Chondrocyte (in vitro differentiated cells): Measurements from ENCODE around the gene NSRP1. TPM values are rescaled to one million over a fixed set of nuclear protein-coding genes. Genes with fewer than 3 reads are reported as not detected.
A peak's percentile ranks its signal among the peaks of the same experiment; 100 is the strongest.

Experiments
- DNase-seq: peaks from one replicate; pipeline ENCODE4 v3.0.0; 2021; ENCODE audit warnings: mixed read lengths, low spot score
- H3K27ac Mint-ChIP-seq: one replicate; pipeline ENCODE4 v1.8.0; 2021; ENCODE audit warnings: mild to moderate bottlenecking, moderate library complexity, mixed read lengths; ENCODE audit not compliant: unreplicated experiment
- H3K27me3 Mint-ChIP-seq: 2 replicates; pipeline ENCODE4 v1.8.0; 2021; ENCODE audit warnings: low read depth, mixed read lengths
- H3K36me3 Mint-ChIP-seq: 2 replicates; pipeline ENCODE4 v1.8.0; 2021; ENCODE audit warnings: low read depth, mixed read lengths
- H3K4me1 Mint-ChIP-seq: 2 replicates; pipeline ENCODE4 v1.8.0; 2021; ENCODE audit warnings: low read depth, mild to moderate bottlenecking, mixed read lengths
- H3K4me3 Mint-ChIP-seq: one replicate; pipeline ENCODE4 v1.8.0; 2021; ENCODE audit warnings: mild to moderate bottlenecking, moderate library complexity, mixed read lengths; ENCODE audit not compliant: unreplicated experiment
- H3K9me3 Mint-ChIP-seq: 2 replicates; pipeline ENCODE4 v1.8.0; 2021; ENCODE audit warnings: low read depth, mixed read lengths
- CTCF ChIP-seq: fragments of 200-600 bp; sonication (generic); IDR thresholded peaks from 2 replicates; pipeline ENCODE4 v1.5.0; 2021; ENCODE audit warnings: antibody characterized with exemption, mild to moderate bottlenecking, moderate library complexity
- long read RNA-seq: library from polyadenylated mRNA; stranded (forward); transcript quantifications from one replicate; pipeline ENCODE4 v2.0.0, GENCODE V29; 2021
- total RNA-seq: library from RNA; stranded (reverse); gene quantifications from 3 replicates; pipeline ENCODE4 v1.2.1, GENCODE V29; 2021

Gene NSRP1
- total RNA-seq: 19.2 to 29.0 TPM (median 21.0 TPM) in 3 replicates
- long read RNA-seq, transcript NSRP1-201 (7 exons, 2,541 nt): major isoform, 46 of 61 reads
- long read RNA-seq, partial matches to known transcripts: 2 of 61 reads
- long read RNA-seq, other reads (novel, unspliced or antisense): 9 of 61 reads

- Mint-ChIP-seq H3K9me3 (no peaks in the 10 kb centered on the region), H3K27ac (peak within 1 kb of the TSS; percentile 99), H3K4me1 (peaks cover 38% of the 10 kb centered on the region), H3K27me3 (no peaks in the 10 kb centered on the region), H3K4me3 (peak within 1 kb of the TSS; percentile 93), H3K36me3 (peaks cover 5% of the 10 kb centered on the region)
- TF ChIP-seq CTCF: no peak
- peak; percentile 96 for DNase-seq
Observed at GRCh38 chr17:30116661-30117551, at the start of gene NSRP1. NSRP1 (plus strand) TSS chr17:30116816; CDS start chr17:30116844, 28 bp downstream.

GRCh38 chr17:30068465-30068864 lies 48.2 kb upstream of the NSRP1 start:
- H3K27me3 Mint-ChIP-seq: peaks cover 13% of the 10 kb centered on the region
- H3K4me1 Mint-ChIP-seq: no peaks in the 10 kb centered on the region
- no peak for TF ChIP-seq CTCF
- peaks cover 42% of the 10 kb centered on the region for H3K9me3 Mint-ChIP-seq
- peaks cover 19% of the 10 kb centered on the region for H3K36me3 Mint-ChIP-seq
- no peak overlapping the region for H3K27ac Mint-ChIP-seq
- H3K4me3 Mint-ChIP-seq: no peak overlapping the region
- DNase-seq: no peak

GRCh38 chr17:30074254-30074653 lies 42.4 kb upstream of the NSRP1 start:
- no peaks in the 10 kb centered on the region for H3K4me1 Mint-ChIP-seq
- no peak for TF ChIP-seq CTCF
- peaks cover 40% of the 10 kb centered on the region for H3K27me3 Mint-ChIP-seq

GRCh38 chr17:30074730-30075129 lies 41.9 kb upstream of the NSRP1 start:
- Mint-ChIP-seq H3K27ac (no peak overlapping the region), H3K27me3 (peaks cover 43% of the 10 kb centered on the region), H3K4me3 (no peak overlapping the region), H3K4me1 (no peaks in the 10 kb centered on the region), H3K9me3 (peaks cover 7% of the 10 kb centered on the region), H3K36me3 (no peaks in the 10 kb centered on the region)
- DNase-seq: no peak
- TF ChIP-seq CTCF: no peak

More at GRCh38 chr17:30074254-30074653, 42.4 kb upstream of the NSRP1 start:
- no peak overlapping the region for H3K4me3 Mint-ChIP-seq
- H3K36me3 Mint-ChIP-seq: no peaks in the 10 kb centered on the region
- no peak overlapping the region for H3K27ac Mint-ChIP-seq
- DNase-seq: no peak
- H3K9me3 Mint-ChIP-seq: peaks cover 8% of the 10 kb centered on the region

- Mint-ChIP-seq H3K27me3 (peaks cover 27% of the 10 kb centered on the region), H3K36me3 (no peaks in the 10 kb centered on the region), H3K4me1 (no peaks in the 10 kb centered on the region), H3K9me3 (no peaks in the 10 kb centered on the region), H3K4me3 (no peak overlapping the region), H3K27ac (no peak overlapping the region)
- TF ChIP-seq CTCF: no peak
- no peak for DNase-seq
Observed at GRCh38 chr17:30082773-30083172, 33.8 kb upstream of the NSRP1 start.
